ENCODE data around the gene FXYD1.

Gene FXYD1

GRCh38 chr19:35124098-35125060 lies 14.2 kb upstream of the FXYD1 start:
- peak; percentile 45 for DNase-seq
- peaks cover 4% of the 10 kb centered on the region for H3K27me3 Mint-ChIP-seq (ENCODE audit: low read depth, poor library complexity)
- TF ChIP-seq CTCF (IDR thresholded peaks at IDR 0.05) = no peak
- H3K36me3 Mint-ChIP-seq (ENCODE audit: low read depth) = no peaks in the 10 kb centered on the region
- H3K4me1 Mint-ChIP-seq = peaks cover 41% of the 10 kb centered on the region
- H3K9me3 Mint-ChIP-seq = no peaks in the 10 kb centered on the region
- H3K27ac Mint-ChIP-seq = no peak overlapping the region
- H3K4me3 Mint-ChIP-seq = peak overlapping the region; percentile 70

- Mint-ChIP-seq H3K4me3 (no peak overlapping the region), H3K36me3 (ENCODE audit: low read depth) (no peaks in the 10 kb centered on the region), H3K27me3 (ENCODE audit: low read depth, poor library complexity) (peaks cover 4% of the 10 kb centered on the region), H3K4me1 (peaks cover 50% of the 10 kb centered on the region), H3K27ac (no peak overlapping the region), H3K9me3 (no peaks in the 10 kb centered on the region)
- no peak for TF ChIP-seq CTCF (IDR thresholded peaks at IDR 0.05)
- no peak for DNase-seq
These were observed 13.3 kb upstream of the FXYD1 start for GRCh38 chr19:35125270-35125717.

- no peaks in the 10 kb centered on the region for H3K36me3 Mint-ChIP-seq (ENCODE audit: low read depth)
- H3K4me3 Mint-ChIP-seq = no peak overlapping the region
- H3K27ac Mint-ChIP-seq = peak overlapping the region; percentile 49
- DNase-seq = no peak
- TF ChIP-seq CTCF (IDR thresholded peaks at IDR 0.05) = no peak
- H3K4me1 Mint-ChIP-seq = peaks cover 50% of the 10 kb centered on the region
- H3K27me3 Mint-ChIP-seq (ENCODE audit: low read depth, poor library complexity) = peaks cover 4% of the 10 kb centered on the region
- no peaks in the 10 kb centered on the region for H3K9me3 Mint-ChIP-seq
These were observed 12.6 kb upstream of the FXYD1 start for GRCh38 chr19:35125749-35126623.

- TF ChIP-seq CTCF (IDR thresholded peaks at IDR 0.05) = no peak
- Mint-ChIP-seq H3K27me3 (ENCODE audit: low read depth, poor library complexity) (peaks cover 4% of the 10 kb centered on the region), H3K27ac (no peak overlapping the region), H3K9me3 (no peaks in the 10 kb centered on the region), H3K4me1 (peaks cover 50% of the 10 kb centered on the region), H3K36me3 (ENCODE audit: low read depth) (no peaks in the 10 kb centered on the region), H3K4me3 (no peak overlapping the region)
- peak; percentile 38 for DNase-seq
These were observed 12.0 kb upstream of the FXYD1 start for GRCh38 chr19:35126624-35126959.

GRCh38 chr19:35127871-35128270 lies 10.8 kb upstream of the FXYD1 start:
- no peaks in the 10 kb centered on the region for H3K9me3 Mint-ChIP-seq
- no peak for TF ChIP-seq CTCF (IDR thresholded peaks at IDR 0.05)
- peaks cover 44% of the 10 kb centered on the region for H3K4me1 Mint-ChIP-seq
- H3K36me3 Mint-ChIP-seq (ENCODE audit: low read depth) = no peaks in the 10 kb centered on the region
- H3K4me3 Mint-ChIP-seq = no peak overlapping the region
- peaks cover 3% of the 10 kb centered on the region for H3K27me3 Mint-ChIP-seq (ENCODE audit: low read depth, poor library complexity)
- H3K27ac Mint-ChIP-seq = no peak overlapping the region
- DNase-seq = no peak

All from nephron progenitor cell (in vitro differentiated cells).